Measurements from ENCODE around the gene LRRC1.

The LRRC1 gene

GRCh38 chr6:53916804-53917463 is 122.1 kb downstream of the LRRC1 start:
- no peaks in the 10 kb centered on the region for H3K9me3 ChIP-seq (ENCODE audit: severe bottlenecking)
- H3K4me3 ChIP-seq (ENCODE audit: low read depth, low read length): no peak overlapping the region
- no peak for DNase-seq
- no peaks in the 10 kb centered on the region for H3K36me3 ChIP-seq
- H3K27me3 ChIP-seq (ENCODE audit: insufficient read depth, low read depth, severe bottlenecking): no peaks in the 10 kb centered on the region
- no peak for TF ChIP-seq CTCF (IDR thresholded peaks at IDR 0.05; ENCODE audit: low read depth, low read length)
- no peak overlapping the region for H3K27ac ChIP-seq

GRCh38 chr6:53917464-53917842 is 122.6 kb downstream of the LRRC1 start:
- Histone ChIP-seq H3K27me3 (ENCODE audit: insufficient read depth, low read depth, severe bottlenecking) (no peaks in the 10 kb centered on the region), H3K4me3 (ENCODE audit: low read depth, low read length) (no peak overlapping the region), H3K9me3 (ENCODE audit: severe bottlenecking) (no peaks in the 10 kb centered on the region), H3K36me3 (no peaks in the 10 kb centered on the region), H3K27ac (no peak overlapping the region)
- TF ChIP-seq CTCF (IDR thresholded peaks at IDR 0.05; ENCODE audit: low read depth, low read length): no peak
- no peak for DNase-seq

GRCh38 chr6:53918854-53919510 is 124.2 kb downstream of the LRRC1 start:
- H3K36me3 ChIP-seq: no peaks in the 10 kb centered on the region
- no peak overlapping the region for H3K4me3 ChIP-seq (ENCODE audit: low read depth, low read length)
- H3K27me3 ChIP-seq (ENCODE audit: insufficient read depth, low read depth, severe bottlenecking): no peaks in the 10 kb centered on the region
- DNase-seq: no peak
- no peaks in the 10 kb centered on the region for H3K9me3 ChIP-seq (ENCODE audit: severe bottlenecking)
- TF ChIP-seq CTCF (IDR thresholded peaks at IDR 0.05; ENCODE audit: low read depth, low read length): no peak
- no peak overlapping the region for H3K27ac ChIP-seq

- Histone ChIP-seq H3K27ac (no peak overlapping the region), H3K27me3 (ENCODE audit: insufficient read depth, low read depth, severe bottlenecking) (no peaks in the 10 kb centered on the region), H3K4me3 (ENCODE audit: low read depth, low read length) (no peak overlapping the region), H3K9me3 (ENCODE audit: severe bottlenecking) (no peaks in the 10 kb centered on the region), H3K36me3 (no peaks in the 10 kb centered on the region)
- DNase-seq: no peak
- TF ChIP-seq CTCF (IDR thresholded peaks at IDR 0.05; ENCODE audit: low read depth, low read length): no peak
Measured at GRCh38 chr6:53919881-53920360, 125.1 kb downstream of the LRRC1 start.

GRCh38 chr6:53920881-53921280 is 126.1 kb downstream of the LRRC1 start:
- Histone ChIP-seq H3K27ac (no peak overlapping the region), H3K27me3 (ENCODE audit: insufficient read depth, low read depth, severe bottlenecking) (no peaks in the 10 kb centered on the region), H3K9me3 (ENCODE audit: severe bottlenecking) (no peaks in the 10 kb centered on the region), H3K36me3 (no peaks in the 10 kb centered on the region), H3K4me3 (ENCODE audit: low read depth, low read length) (no peak overlapping the region)
- no peak for DNase-seq
- TF ChIP-seq CTCF (IDR thresholded peaks at IDR 0.05; ENCODE audit: low read depth, low read length): no peak
